Neuron (in vitro differentiated cells): ENCODE measurements around the gene RBM17.
"Not testable (repeated sequence)": the region's sequence is repeated elsewhere in the genome, so short reads cannot be mapped to it uniquely, and the experiment has no call there.

Experiments
- H2AFZ ChIP-seq: one replicate; pipeline ENCODE4 v1.6.1; 2013; ENCODE audit warnings: low read depth, mild to moderate bottlenecking, inconsistent platforms, low read length, moderate library complexity
- H3K27me3 ChIP-seq: one replicate; pipeline ENCODE4 v1.6.1; 2013; ENCODE audit warnings: low read length; ENCODE audit not compliant: insufficient read depth
- H3K36me3 ChIP-seq: one replicate; pipeline ENCODE4 v1.6.1; 2013; ENCODE audit warnings: low read length; ENCODE audit not compliant: insufficient read depth
- H3K4me1 ChIP-seq: one replicate; pipeline ENCODE4 v1.6.1; 2013; ENCODE audit warnings: low read length; ENCODE audit not compliant: insufficient read depth
- H3K4me3 ChIP-seq: 2 replicates; pipeline ENCODE4 v1.5.1; 2013; ENCODE audit warnings: mild to moderate bottlenecking, low read length, moderate library complexity
- H3K9me3 ChIP-seq: one replicate; pipeline ENCODE4 v1.6.1; 2013; ENCODE audit warnings: low read length

Gene RBM17

GRCh38 chr10:6162589-6163356 is 73.9 kb downstream of the RBM17 start:
- Histone ChIP-seq H3K9me3 (no peaks in the 10 kb centered on the region), H3K27me3 (no peaks in the 10 kb centered on the region), H3K4me1 (no peaks in the 10 kb centered on the region), H3K4me3 (no peak overlapping the region), H2AFZ (no peak overlapping the region), H3K36me3 (no peaks in the 10 kb centered on the region)

GRCh38 chr10:6163364-6164270 is 74.8 kb downstream of the RBM17 start:
- Histone ChIP-seq H3K4me1 (no peaks in the 10 kb centered on the region), H3K9me3 (no peaks in the 10 kb centered on the region), H3K4me3 (peak overlapping the region; percentile 49)

GRCh38 chr10:6164271-6165095 is 75.6 kb downstream of the RBM17 start:
- Histone ChIP-seq H3K9me3 (no peaks in the 10 kb centered on the region), H3K27me3 (no peaks in the 10 kb centered on the region), H3K4me1 (no peaks in the 10 kb centered on the region), H3K36me3 (no peaks in the 10 kb centered on the region), H2AFZ (no peak overlapping the region), H3K4me3 (peak overlapping the region; percentile 49)

More at GRCh38 chr10:6163364-6164270, 74.8 kb downstream of the RBM17 start:
- no peak overlapping the region for H2AFZ ChIP-seq
- no peaks in the 10 kb centered on the region for H3K36me3 ChIP-seq
- no peaks in the 10 kb centered on the region for H3K27me3 ChIP-seq

- Histone ChIP-seq H3K9me3 (no peaks in the 10 kb centered on the region), H3K36me3 (no peaks in the 10 kb centered on the region), H2AFZ (no peak overlapping the region), H3K4me1 (no peaks in the 10 kb centered on the region), H3K27me3 (no peaks in the 10 kb centered on the region), H3K4me3 (no peak overlapping the region)
These were observed 76.4 kb downstream of the RBM17 start for GRCh38 chr10:6165221-6165725.

- H2AFZ ChIP-seq, H3K4me1 ChIP-seq, H3K27me3 ChIP-seq, H3K4me3 ChIP-seq, H3K36me3 ChIP-seq, H3K9me3 ChIP-seq: not testable (repeated sequence)
These were observed 77.1 kb downstream of the RBM17 start for GRCh38 chr10:6165933-6166332.
